CD8-positive, alpha-beta memory T cell (primary cell): ENCODE results near the gene KDM6B. TPM values are rescaled to one million over a fixed set of nuclear protein-coding genes. Genes with fewer than 3 reads are reported as not detected.

Experiments
- CTCF ChIA-PET: fragments of 350-600 bp; sonication (Branson Sonifier 250); formaldehyde crosslinking; loops from one replicate; lab custom pipeline; 2021; ENCODE audit warnings: antibody characterized with exemption; lab: Charles Lee
- POLR2A ChIA-PET: fragments of 350-600 bp; sonication (Branson Sonifier 250); formaldehyde crosslinking; loops from one replicate; lab custom pipeline; 2021; ENCODE audit warnings: antibody characterized with exemption; lab: Charles Lee
- DNase-seq, 5 donors: peaks; one replicate each; pipeline versions ENCODE4 v3.0.0 to v3.0.0-alpha.2; 2020 to 2022; ENCODE audit warnings: mixed read lengths in 1 of 5
- H3K27ac ChIP-seq: one replicate; pipeline ENCODE4 v1.7.0; 2013; ENCODE audit warnings: low read depth, mild to moderate bottlenecking, low read length, moderate library complexity
- H3K27me3 ChIP-seq: 2 replicates; pipeline ENCODE4 v1.7.0; 2013; ENCODE audit warnings: low read length, mild to moderate bottlenecking; ENCODE audit not compliant: insufficient read depth, poor library complexity, severe bottlenecking
- H3K36me3 ChIP-seq: 2 replicates; pipeline ENCODE4 v1.7.0; 2013; ENCODE audit warnings: mild to moderate bottlenecking, low read length, moderate library complexity; ENCODE audit not compliant: insufficient read depth
- H3K4me1 ChIP-seq: 2 replicates; pipeline ENCODE4 v1.7.0; 2013; ENCODE audit warnings: mild to moderate bottlenecking, low read length, moderate library complexity; ENCODE audit not compliant: insufficient read depth
- H3K4me3 ChIP-seq: 2 replicates; pipeline ENCODE4 v1.7.0; 2013; ENCODE audit warnings: mild to moderate bottlenecking, low read length
- H3K9me3 ChIP-seq: 2 replicates; pipeline ENCODE4 v1.7.0; 2013; ENCODE audit warnings: mild to moderate bottlenecking, low read length
- H3K27ac Mint-ChIP-seq, 8 donors: one replicate each; pipeline ENCODE4 v1.8.0; 2020 to 2021; ENCODE audit warnings: mixed read lengths in 8 of 8, mild to moderate bottlenecking in 6 of 8, inconsistent platforms in 3 of 8, moderate library complexity in 3 of 8
- H3K27me3 Mint-ChIP-seq, 2 donors: one replicate each; pipeline ENCODE4 v1.8.0; 2020 to 2021; ENCODE audit warnings: mixed read lengths in 2 of 2, mild to moderate bottlenecking in 1 of 2, moderate library complexity in 1 of 2
- H3K36me3 Mint-ChIP-seq, 3 donors: one replicate each; pipeline ENCODE4 v1.8.0; 2020 to 2021; ENCODE audit warnings: mixed read lengths in 3 of 3, inconsistent platforms in 1 of 3, mild to moderate bottlenecking in 1 of 3
- H3K4me1 Mint-ChIP-seq, 3 donors: one replicate each; pipeline ENCODE4 v1.8.0; 2020 to 2021; ENCODE audit warnings: mixed read lengths in 3 of 3, inconsistent platforms in 1 of 3, mild to moderate bottlenecking in 1 of 3
- H3K4me3 Mint-ChIP-seq, 7 donors: one replicate each; pipeline ENCODE4 v1.8.0; 2020 to 2021; ENCODE audit warnings: mixed read lengths in 7 of 7, mild to moderate bottlenecking in 6 of 7, moderate library complexity in 4 of 7, inconsistent platforms in 2 of 7
- H3K9me3 Mint-ChIP-seq, 5 donors: one replicate each; pipeline ENCODE4 v1.8.0; 2020 to 2022; ENCODE audit warnings: mixed read lengths in 5 of 5, mild to moderate bottlenecking in 3 of 5, moderate library complexity in 2 of 5, inconsistent platforms in 1 of 5
- polyA plus RNA-seq: library from polyadenylated mRNA; unstranded; fragments of 300-500 nt; fragmentation: Illumina TruSeq; gene quantifications from one replicate; pipeline ENCODE4 v1.2.3, GENCODE V29; 2021
- total RNA-seq, 2 experiments: library from RNA; stranded (reverse); gene quantifications; one replicate each; pipeline ENCODE4 v1.2.3, GENCODE V29; 2021

The KDM6B gene
- total and polyA plus RNA-seq, 3 experiments from 2014 or later: 1.2 to 89.7 (median 84.2) TPM

GRCh38 chr17:7842380-7843256, 8.6 kb downstream of the KDM6B start:
- H3K9me3 ChIP-seq: no peaks in the 10 kb centered on the region
- DNase-seq: peak; percentile 94 to 99 (median 95)
- Mint-ChIP-seq H3K27me3 (peaks cover 0 to 15% of the 10 kb centered on the region in 2 donors), H3K36me3 (peaks cover 0 to 67% (median 0%) of the 10 kb centered on the region in 3 donors), H3K27ac (peak overlapping the region; percentile 97 to 100 (median 100)), H3K9me3 (peaks cover 0 to 5% (median 0%) of the 10 kb centered on the region in 5 donors), H3K4me3 (peak overlapping the region; percentile 84 to 99 (median 97)), H3K4me1 (peaks cover 56 to 65% (median 60%) of the 10 kb centered on the region in 3 donors)
- H3K36me3 ChIP-seq: no peaks in the 10 kb centered on the region
- POLR2A ChIA-PET: interaction anchor here (0.6 to 4.8 kb wide), 5 partner anchors 8 to 157 kb away, joined by 3 to 44 read pairs (median 4); partner anchors contain the start of genes KDM6B, NAA38 and RNF227
- CTCF ChIA-PET: interaction anchor here (1.0 to 1.8 kb wide), 5 partner anchors 8 to 14 kb away, joined by 3 to 9 read pairs (median 5); partner anchors contain the start of genes KDM6B and NAA38
- peak overlapping the region; percentile 92 for H3K4me3 ChIP-seq
- H3K4me1 ChIP-seq: peaks cover 50% of the 10 kb centered on the region
- peak overlapping the region; percentile 99 for H3K27ac ChIP-seq
- H3K27me3 ChIP-seq: no peaks in the 10 kb centered on the region

GRCh38 chr17:7843257-7843535, 9.2 kb downstream of the KDM6B start:
- H3K4me1 Mint-ChIP-seq: peaks cover 53 to 62% (median 56%) of the 10 kb centered on the region in 3 donors
- Histone ChIP-seq H3K27ac (peak overlapping the region; percentile 99), H3K4me1 (peaks cover 47% of the 10 kb centered on the region), H3K36me3 (no peaks in the 10 kb centered on the region), H3K9me3 (no peaks in the 10 kb centered on the region), H3K27me3 (no peaks in the 10 kb centered on the region), H3K4me3 (peak overlapping the region; percentile 92)
- POLR2A ChIA-PET: interaction anchor here (1.1 to 4.8 kb wide), 4 partner anchors 8 to 73 kb away, joined by 4 to 44 read pairs (median 7); partner anchors contain the start of genes KDM6B, NAA38 and RNF227
- peaks cover 0 to 71% (median 0%) of the 10 kb centered on the region in 3 donors for H3K36me3 Mint-ChIP-seq
- peak overlapping the region; percentile 97 to 100 (median 100) for H3K27ac Mint-ChIP-seq
- peak overlapping the region; percentile 84 to 99 (median 97) for H3K4me3 Mint-ChIP-seq
- CTCF ChIA-PET: interaction anchor here (1.1 to 1.8 kb wide), 4 partner anchors 8 to 13 kb away, joined by 3 to 9 read pairs (median 5); partner anchors contain the start of gene KDM6B
- peaks cover 0 to 5% (median 0%) of the 10 kb centered on the region in 5 donors for H3K9me3 Mint-ChIP-seq
- no peak for DNase-seq
- H3K27me3 Mint-ChIP-seq: peaks cover 0 to 15% of the 10 kb centered on the region in 2 donors

- ChIA-PET POLR2A (interaction anchor here (0.6 to 4.8 kb wide), 4 partner anchors 9 to 360 kb away, joined by 3 to 44 read pairs (median 7); partner anchors contain the start of genes KDM6B, NAA38 and RNF227), CTCF (interaction anchor here (1.1 to 1.8 kb wide), 4 partner anchors 8 to 12 kb away, joined by 3 to 9 read pairs (median 5); partner anchors contain the start of gene KDM6B)
- Mint-ChIP-seq H3K36me3 (peaks cover 0 to 72% (median 0%) of the 10 kb centered on the region in 3 donors), H3K4me3 (peak overlapping the region; percentile 84 to 99 (median 97)), H3K27ac (peak overlapping the region; percentile 97 to 100 (median 100)), H3K4me1 (peaks cover 49 to 57% (median 52%) of the 10 kb centered on the region in 3 donors), H3K27me3 (peaks cover 0 to 15% of the 10 kb centered on the region in 2 donors), H3K9me3 (peaks cover 0 to 5% (median 0%) of the 10 kb centered on the region in 5 donors)
- Histone ChIP-seq H3K36me3 (no peaks in the 10 kb centered on the region), H3K4me3 (peak overlapping the region; percentile 92), H3K27ac (peak overlapping the region; percentile 99), H3K27me3 (no peaks in the 10 kb centered on the region), H3K4me1 (peaks cover 43% of the 10 kb centered on the region), H3K9me3 (no peaks in the 10 kb centered on the region)
- peak; percentile 87 to 96 (median 93) for DNase-seq
Measured at GRCh38 chr17:7843536-7844291, 9.7 kb downstream of the KDM6B start.

GRCh38 chr17:7844292-7845154, 10.5 kb downstream of the KDM6B start:
- Histone ChIP-seq H3K9me3 (no peaks in the 10 kb centered on the region), H3K27ac (peak overlapping the region; percentile 99), H3K4me3 (peak overlapping the region; percentile 86), H3K4me1 (peaks cover 35% of the 10 kb centered on the region), H3K36me3 (no peaks in the 10 kb centered on the region), H3K27me3 (no peaks in the 10 kb centered on the region)
- POLR2A ChIA-PET: interaction anchor here (0.5 to 4.8 kb wide), 7 partner anchors 10 to 287 kb away, joined by 3 to 44 read pairs (median 3); partner anchors contain the start of genes CYB5D1, KDM6B, NAA38 and TP53
- H3K4me3 Mint-ChIP-seq: peak overlapping the region; percentile 84 to 99 (median 97)
- peaks cover 0 to 75% (median 0%) of the 10 kb centered on the region in 3 donors for H3K36me3 Mint-ChIP-seq
- H3K4me1 Mint-ChIP-seq: peaks cover 41 to 50% (median 43%) of the 10 kb centered on the region in 3 donors
- CTCF ChIA-PET: interaction anchor here (0.8 to 3.5 kb wide), 11 partner anchors 10 to 194 kb away, joined by 3 to 28 read pairs (median 3); partner anchors contain the start of genes ATP1B2, KDM6B and NAA38
- DNase-seq: peak; percentile 75 to 88 (median 82)
- peak overlapping the region; percentile 97 to 100 (median 100) for H3K27ac Mint-ChIP-seq
- peaks cover 0 to 15% of the 10 kb centered on the region in 2 donors for H3K27me3 Mint-ChIP-seq
- H3K9me3 Mint-ChIP-seq: peaks cover 0 to 5% (median 0%) of the 10 kb centered on the region in 5 donors

- Mint-ChIP-seq H3K9me3 (peaks cover 0 to 5% (median 0%) of the 10 kb centered on the region in 5 donors), H3K4me3 (peak overlapping the region in 6 of 7 donors; percentile 84 to 97 (median 97)), H3K36me3 (peaks cover 0 to 77% (median 0%) of the 10 kb centered on the region in 3 donors), H3K27ac (peak overlapping the region; percentile 97 to 100 (median 100)), H3K27me3 (peaks cover 0 to 15% of the 10 kb centered on the region in 2 donors), H3K4me1 (peaks cover 33 to 49% (median 35%) of the 10 kb centered on the region in 3 donors)
- H3K4me3 ChIP-seq: peak overlapping the region; percentile 86
- peak overlapping the region; percentile 99 for H3K27ac ChIP-seq
- H3K27me3 ChIP-seq: no peaks in the 10 kb centered on the region
- H3K9me3 ChIP-seq: no peaks in the 10 kb centered on the region
- peaks cover 25% of the 10 kb centered on the region for H3K4me1 ChIP-seq
- ChIA-PET POLR2A (interaction anchor here (1.2 to 4.8 kb wide), 4 partner anchors 11 to 160 kb away, joined by 3 to 44 read pairs (median 9); partner anchors contain the start of genes CYB5D1, KDM6B, NAA38 and TP53), CTCF (interaction anchor here (0.8 to 3.5 kb wide), 10 partner anchors 11 to 195 kb away, joined by 3 to 28 read pairs (median 3); partner anchors contain the start of genes ATP1B2, KDM6B and NAA38)
- no peaks in the 10 kb centered on the region for H3K36me3 ChIP-seq
- peak in 1 of 5 donors; percentile 46 for DNase-seq
Measured at GRCh38 chr17:7845359-7846062, 11.5 kb downstream of the KDM6B start.

- CTCF ChIA-PET: interaction anchor here (1.9 to 3.5 kb wide), 2 partner anchors 11 to 143 kb away, joined by 6 to 28 read pairs; partner anchors contain the start of gene KDM6B
- H3K36me3 Mint-ChIP-seq: peaks cover 0 to 76% (median 0%) of the 10 kb centered on the region in 3 donors
- Histone ChIP-seq H3K27me3 (no peaks in the 10 kb centered on the region), H3K36me3 (peaks cover 3% of the 10 kb centered on the region), H3K9me3 (no peaks in the 10 kb centered on the region), H3K4me3 (no peak overlapping the region), H3K27ac (no peak overlapping the region), H3K4me1 (peaks cover 25% of the 10 kb centered on the region)
- POLR2A ChIA-PET: interaction anchor here (4.8 kb wide), 1 partner anchor 11 kb away, joined by 44 read pairs; the partner anchor contains the start of gene KDM6B
- DNase-seq: peak in 1 of 5 donors; percentile 51
- H3K9me3 Mint-ChIP-seq: peaks cover 0 to 5% (median 0%) of the 10 kb centered on the region in 5 donors
- peaks cover 0 to 14% of the 10 kb centered on the region in 2 donors for H3K27me3 Mint-ChIP-seq
- peak overlapping the region in 4 of 7 donors; percentile 19 to 73 (median 46) for H3K4me3 Mint-ChIP-seq
- peaks cover 28 to 49% (median 32%) of the 10 kb centered on the region in 3 donors for H3K4me1 Mint-ChIP-seq
- H3K27ac Mint-ChIP-seq: peak overlapping the region in 6 of 8 donors; percentile 84 to 99 (median 90)
Measured at GRCh38 chr17:7846063-7846735, 12.2 kb downstream of the KDM6B start.
